AG04449 (cell line): Measurements from ENCODE around the gene GLMP.

Experiments
- CTCF ChIA-PET: fragments of 350-600 bp; formaldehyde crosslinking; extraction: SDS; loops from one replicate; lab custom pipeline; 2021; ENCODE audit warnings: antibody characterized with exemption; lab: Yijun Ruan, JAX
- POLR2A ChIA-PET: fragments of 400-600, 350-600 bp; formaldehyde crosslinking; extraction: SDS; loops from one replicate; lab custom pipeline; 2020; ENCODE audit warnings: antibody characterized with exemption, inconsistent platforms; lab: Yijun Ruan, JAX
- DNase-seq: peaks from one replicate; pipeline ENCODE4 v3.0.0-alpha.2; 2010; ENCODE audit warnings: low read depth, low spot score
- H3K4me3 ChIP-seq: 2 replicates; pipeline ENCODE4 v1.5.1; 2011; ENCODE audit warnings: low read depth, mild to moderate bottlenecking, control low read depth, low read length
- TF ChIP-seq, protein P1 (sequence below): IDR thresholded peaks from one replicate; pipeline ENCODE4 v1.5.1; 2011; ENCODE audit warnings: mild to moderate bottlenecking, moderate library complexity, low read length, control low read depth, inconsistent platforms; ENCODE audit not compliant: insufficient read depth; ENCODE audit errors: missing control alignments

GLMP gene

DNA sequence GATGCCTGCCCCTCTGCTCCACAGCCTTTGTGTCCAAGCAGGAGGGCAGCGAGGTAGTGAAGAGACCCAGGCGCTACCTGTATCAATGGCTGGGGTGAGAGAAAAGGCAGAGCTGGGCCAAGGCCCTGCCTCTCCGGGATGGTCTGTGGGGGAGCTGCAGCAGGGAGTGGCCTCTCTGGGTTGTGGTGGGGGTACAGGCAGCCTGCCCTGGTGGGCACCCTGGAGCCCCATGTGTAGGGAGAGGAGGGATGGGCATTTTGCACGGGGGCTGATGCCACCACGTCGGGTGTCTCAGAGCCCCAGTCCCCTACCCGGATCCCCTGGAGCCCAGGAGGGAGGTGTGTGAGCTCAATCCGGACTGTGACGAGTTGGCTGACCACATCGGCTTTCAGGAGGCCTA is 52.7 kb downstream of the GLMP start:
- no peak overlapping the region for H3K4me3 ChIP-seq
- TF ChIP-seq, protein P1, sequence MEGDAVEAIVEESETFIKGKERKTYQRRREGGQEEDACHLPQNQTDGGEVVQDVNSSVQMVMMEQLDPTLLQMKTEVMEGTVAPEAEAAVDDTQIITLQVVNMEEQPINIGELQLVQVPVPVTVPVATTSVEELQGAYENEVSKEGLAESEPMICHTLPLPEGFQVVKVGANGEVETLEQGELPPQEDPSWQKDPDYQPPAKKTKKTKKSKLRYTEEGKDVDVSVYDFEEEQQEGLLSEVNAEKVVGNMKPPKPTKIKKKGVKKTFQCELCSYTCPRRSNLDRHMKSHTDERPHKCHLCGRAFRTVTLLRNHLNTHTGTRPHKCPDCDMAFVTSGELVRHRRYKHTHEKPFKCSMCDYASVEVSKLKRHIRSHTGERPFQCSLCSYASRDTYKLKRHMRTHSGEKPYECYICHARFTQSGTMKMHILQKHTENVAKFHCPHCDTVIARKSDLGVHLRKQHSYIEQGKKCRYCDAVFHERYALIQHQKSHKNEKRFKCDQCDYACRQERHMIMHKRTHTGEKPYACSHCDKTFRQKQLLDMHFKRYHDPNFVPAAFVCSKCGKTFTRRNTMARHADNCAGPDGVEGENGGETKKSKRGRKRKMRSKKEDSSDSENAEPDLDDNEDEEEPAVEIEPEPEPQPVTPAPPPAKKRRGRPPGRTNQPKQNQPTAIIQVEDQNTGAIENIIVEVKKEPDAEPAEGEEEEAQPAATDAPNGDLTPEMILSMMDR = no peak
- DNase-seq = no peak
- ChIA-PET POLR2A (interaction anchor here (0.6 kb wide), 1 partner anchor 18 kb away, joined by 3 read pairs; no protein-coding TSS in a partner anchor), CTCF (no interaction called here)
